H1 (cell line): ENCODE measurements around the gene PAX3. TPM values are rescaled to one million over a fixed set of nuclear protein-coding genes. Genes with fewer than 3 reads are reported as not detected.

Experiments used
- CTCF ChIA-PET: fragments of 300-600 bp; sonication (Branson Sonifier 250); formaldehyde crosslinking; loops from one replicate; lab custom pipeline; 2021; ENCODE audit not compliant: partially characterized antibody; lab: Charles Lee
- POLR2A ChIA-PET: fragments of 300-600 bp; sonication (Branson Sonifier 250); formaldehyde crosslinking; loops from one replicate; lab custom pipeline; 2021; ENCODE audit warnings: inconsistent platforms; ENCODE audit not compliant: partially characterized antibody; lab: Charles Lee
- DNase-seq, 2 experiments: peaks; one replicate each; pipeline versions ENCODE4 v3.0.0 to v3.0.0-alpha.2; 2010 to 2022; ENCODE audit warnings: low spot score in 2 of 2, low read depth in 1 of 2, mixed read lengths in 1 of 2
- FAIRE-seq: peaks from 2 replicates; lab custom pipeline; 2011; peaks lifted over from hg19 to GRCh38; lab: Jason Lieb, UNC
- H2AFZ ChIP-seq: 2 replicates; pipeline ENCODE4 v1.8.1; 2012; ENCODE audit warnings: low read length, inconsistent platforms
- H2AK5ac ChIP-seq: 2 replicates; pipeline ENCODE4 v1.6.1; 2013; ENCODE audit warnings: low read depth, low read length
- H2BK120ac ChIP-seq: replicated peaks from 2 replicates; pipeline ENCODE3; 2013; ENCODE audit warnings: low read depth, low read length, inconsistent platforms
- H2BK12ac ChIP-seq: 2 replicates; pipeline ENCODE4 v1.6.1; 2013; ENCODE audit warnings: low read depth, low read length
- H2BK15ac ChIP-seq: 2 replicates; pipeline ENCODE4 v1.6.1; 2013; ENCODE audit warnings: low read length
- H2BK20ac ChIP-seq: 2 replicates; pipeline ENCODE4 v1.6.1; 2013; ENCODE audit warnings: low read length
- H2BK5ac ChIP-seq: 2 replicates; pipeline ENCODE4 v1.6.1; 2013; ENCODE audit warnings: low read depth, low read length
- H3K14ac ChIP-seq: 2 replicates; pipeline ENCODE4 v1.6.1; 2013; ENCODE audit warnings: inconsistent platforms; ENCODE audit not compliant: insufficient read length
- H3K18ac ChIP-seq: 2 replicates; pipeline ENCODE4 v1.6.1; 2013; ENCODE audit warnings: low read length; ENCODE audit errors: extremely low read depth
- H3K23ac ChIP-seq: 2 replicates; pipeline ENCODE4 v1.6.1; 2013; ENCODE audit warnings: inconsistent platforms; ENCODE audit not compliant: insufficient read length
- H3K23me2 ChIP-seq: 2 replicates; pipeline ENCODE4 v1.6.1; 2013; ENCODE audit warnings: low read depth, low read length
- H3K27ac ChIP-seq: 2 replicates; pipeline ENCODE4 v1.6.1; 2011; ENCODE audit warnings: low read depth, low read length, inconsistent platforms
- H3K27me3 ChIP-seq, 4 experiments: replicated peaks in 1 of 4; 1 replicate in 1 of 4; 2 replicates in 3 of 4; pipeline versions ENCODE4 v1.6.1 to v1.8.1; 2011 to 2013; ENCODE audit warnings: low read length in 3 of 4, mild to moderate bottlenecking in 3 of 4, inconsistent platforms in 2 of 4, mixed read lengths in 2 of 4, moderate library complexity in 1 of 4; ENCODE audit not compliant: control insufficient read depth in 3 of 4, insufficient read depth in 3 of 4; ENCODE audit errors: extremely low read depth in 1 of 4
- H3K36me3 ChIP-seq, 4 experiments: 2 replicates each; pipeline versions ENCODE4 v1.6.1 to v1.8.1; 2011 to 2013; ENCODE audit warnings: mild to moderate bottlenecking in 4 of 4, low read length in 3 of 4, moderate library complexity in 2 of 4, control low read depth in 1 of 4, inconsistent platforms in 1 of 4; ENCODE audit not compliant: insufficient read depth in 4 of 4, control insufficient read depth in 2 of 4
- H3K4ac ChIP-seq: replicated peaks from 2 replicates; pipeline ENCODE3; 2013; ENCODE audit warnings: low read length, low read depth, mixed read lengths, inconsistent platforms; ENCODE audit not compliant: insufficient read length
- H3K4me1 ChIP-seq, 4 experiments: replicated peaks in 1 of 4; 1 replicate in 1 of 4; 2 replicates in 3 of 4; pipeline versions ENCODE4 v1.6.1 to v1.8.1; 2011 to 2013; ENCODE audit warnings: low read length in 3 of 4, inconsistent platforms in 2 of 4, mixed read lengths in 1 of 4; ENCODE audit not compliant: insufficient read depth in 4 of 4, control insufficient read depth in 3 of 4
- H3K4me2 ChIP-seq, 2 experiments: 2 replicates each; pipeline versions ENCODE4 v1.6.1 to v1.8.1; 2011 to 2013; ENCODE audit warnings: low read depth in 2 of 2, low read length in 2 of 2, control low read depth in 1 of 2, inconsistent platforms in 1 of 2, mild to moderate bottlenecking in 1 of 2; ENCODE audit not compliant: insufficient read depth in 1 of 2
- H3K4me3 ChIP-seq, 4 experiments: fragments of 200-600, 300-600 bp in 1 of 4; sonication (generic), shearing (Covaris generic), sonication (Bioruptor Twin) in 1 of 4; 2 replicates each; pipeline versions ENCODE4 v1.5.1 to v1.8.1; 2011 to 2016; ENCODE audit warnings: low read length in 4 of 4, low read depth in 3 of 4, control low read depth in 2 of 4, inconsistent platforms in 2 of 4, mild to moderate bottlenecking in 2 of 4, mixed read lengths in 1 of 4, moderate library complexity in 1 of 4; ENCODE audit not compliant: insufficient read depth in 2 of 4; ENCODE audit errors: extremely low read depth in 1 of 4
- H3K56ac ChIP-seq: replicated peaks from 2 replicates; pipeline ENCODE3; 2013; ENCODE audit warnings: low read depth, mild to moderate bottlenecking, mixed read lengths, low read length, inconsistent platforms; ENCODE audit not compliant: insufficient read length
- H3K79me1 ChIP-seq: 2 replicates; pipeline ENCODE4 v1.6.1; 2013; ENCODE audit warnings: low read depth, low read length, control low read depth
- H3K79me2 ChIP-seq, 2 experiments: 2 replicates each; pipeline versions ENCODE4 v1.6.1 to v1.8.1; 2012 to 2013; ENCODE audit warnings: low read length in 2 of 2, mild to moderate bottlenecking in 2 of 2, inconsistent platforms in 1 of 2; ENCODE audit not compliant: insufficient read depth in 2 of 2, control insufficient read depth in 1 of 2
- H3K9ac ChIP-seq, 4 experiments: replicated peaks in 1 of 4; 1 replicate in 1 of 4; 2 replicates in 3 of 4; pipeline versions ENCODE4 v1.6.1 to v1.8.1; 2011 to 2013; ENCODE audit warnings: low read depth in 3 of 4, low read length in 3 of 4, control low read depth in 2 of 4, mild to moderate bottlenecking in 2 of 4, moderate library complexity in 2 of 4, inconsistent platforms in 1 of 4; ENCODE audit errors: extremely low read depth in 1 of 4
- H3K9me3 ChIP-seq, 2 experiments: 2 replicates each; pipeline versions ENCODE4 v1.6.1 to v1.8.1; 2012 to 2013; ENCODE audit warnings: mild to moderate bottlenecking in 2 of 2, moderate library complexity in 2 of 2, control low read depth in 1 of 2, inconsistent platforms in 1 of 2, low read depth in 1 of 2, low read length in 1 of 2, mixed read lengths in 1 of 2; ENCODE audit not compliant: insufficient read depth in 2 of 2
- H4K20me1 ChIP-seq, 2 experiments: replicated peaks in 1 of 2; 2 replicates each; pipeline versions ENCODE3 to v1.8.1; 2011 to 2013; ENCODE audit warnings: inconsistent platforms in 2 of 2, low read length in 2 of 2, mild to moderate bottlenecking in 1 of 2; ENCODE audit not compliant: insufficient read depth in 2 of 2, control insufficient read depth in 1 of 2
- H4K5ac ChIP-seq: 2 replicates; pipeline ENCODE4 v1.6.1; 2013; ENCODE audit warnings: low read length, low read depth, mixed read lengths, inconsistent platforms; ENCODE audit not compliant: insufficient read length
- H4K8ac ChIP-seq: 2 replicates; pipeline ENCODE4 v1.8.0; 2013; ENCODE audit warnings: mild to moderate bottlenecking, moderate library complexity, low read length, inconsistent platforms; ENCODE audit not compliant: insufficient read depth; ENCODE audit errors: extremely low read depth
- H4K91ac ChIP-seq: replicated peaks from 2 replicates; pipeline ENCODE3; 2013; ENCODE audit warnings: low read length, mixed read lengths, inconsistent platforms; ENCODE audit not compliant: insufficient read length
- BACH1 ChIP-seq: IDR thresholded peaks from 2 replicates; pipeline ENCODE4 v1.6.1; 2012; ENCODE audit warnings: low read length, improper control_type of control experiment
- BRCA1 ChIP-seq: IDR thresholded peaks from 2 replicates; pipeline ENCODE4 v1.6.1; 2012; ENCODE audit warnings: low read depth, low read length, improper control_type of control experiment
- RXRA ChIP-seq: IDR thresholded peaks from 2 replicates; pipeline ENCODE4 v1.6.1; 2011; ENCODE audit warnings: low read depth, mild to moderate bottlenecking, low read length, moderate library complexity; ENCODE audit not compliant: insufficient read depth
- WGBS, 2 experiments: shearing (Covaris generic) in 1 of 2; methylation state at CpG; one replicate each; pipeline versions ENCODE4 v1.1.6 to v1.1.7; 2013 to 2015; ENCODE audit warnings: low lambda C conversion rate in 2 of 2, mixed read lengths in 2 of 2, inconsistent platforms in 1 of 2, low coverage in 1 of 2, missing lambda C conversion rate in 1 of 2; ENCODE audit not compliant: insufficient replicate concordance in 2 of 2, insufficient coverage in 1 of 2, insufficient read length in 1 of 2; ENCODE audit errors: extremely low coverage in 1 of 2, missing lambda C conversion rate in 1 of 2; 5-methylcytosine and 5-hydroxymethylcytosine counted together
- polyA plus RNA-seq, 7 experiments: library from polyadenylated mRNA; depleted of rRNA in 3 of 7; stranded (reverse) in 5 of 7; unstranded in 2 of 7; fragments of >200 nt in 5 of 7; fragments of 200-250 nt in 2 of 7; gene quantifications; 1 replicate in 5 of 7; 2 replicates in 1 of 7; 4 replicates in 1 of 7; pipeline versions ENCODE4 v1.2.1 to v1.2.3, GENCODE V29; 2011 to 2013; ENCODE audit warnings: missing spikeins in 2 of 7, mixed read lengths in 2 of 7
- total RNA-seq: library from RNA; stranded (reverse); fragmentation: NEBNext Ultra II Directional; extraction: Animal tissue kit (Norgen Biotek cat#: 25700); gene quantifications from 2 replicates; pipeline ENCODE4 v1.2.1, GENCODE V29; 2021

PAX3 gene
- total and polyA plus RNA-seq, 2 of the 8 experiments (the other 6 are each of a cell fraction or from before 2014, with no cell fraction given): 0.33 TPM; not detected in 1

GRCh38 chr2:222159221-222159620 is 139.6 kb downstream of the PAX3 start:
- Histone ChIP-seq H3K27ac (no peak overlapping the region), H2BK15ac (no peak overlapping the region)
- FAIRE-seq: no peak

More at GRCh38 chr2:222159221-222159620, 139.6 kb downstream of the PAX3 start:
- no peaks in the 10 kb centered on the region for H3K23me2 ChIP-seq
- H4K20me1 ChIP-seq: no peaks in the 10 kb centered on the region
- H2AFZ ChIP-seq: no peak overlapping the region
- no peaks in the 10 kb centered on the region for H3K9me3 ChIP-seq
- no peaks in the 10 kb centered on the region; a peak in 1 of 8 replicates for H3K36me3 ChIP-seq
- no peak overlapping the region for H2BK12ac ChIP-seq
- no peak overlapping the region for H3K4ac ChIP-seq
- H3K4me1 ChIP-seq: 0 out of 7 replicates have a peak, but pooled peaks cover 0 to 3% (median 0%) of the 10 kb centered on the region in 4 experiments
- ChIA-PET CTCF (no interaction called here), POLR2A (no interaction called here)
- no peak overlapping the region for H2BK20ac ChIP-seq
- H3K23ac ChIP-seq: no peak overlapping the region
- H4K5ac ChIP-seq: no peak overlapping the region
- no peak overlapping the region for H3K18ac ChIP-seq
- no peaks in the 10 kb centered on the region for H3K27me3 ChIP-seq
- H3K9ac ChIP-seq: no peak overlapping the region
- no peak overlapping the region for H4K91ac ChIP-seq
- H3K4me3 ChIP-seq: no peak overlapping the region
- no peak overlapping the region for H3K4me2 ChIP-seq
- H2BK5ac ChIP-seq: no peak overlapping the region
- H2AK5ac ChIP-seq: no peak overlapping the region
- 90% methylated on average over 4 of the region's 4 CpGs; no CpG with 5 or more reads in 1 of the 2 experiments for WGBS, 2 experiments
- H2BK120ac ChIP-seq: no peak overlapping the region
- H3K14ac ChIP-seq: no peak overlapping the region
- TF ChIP-seq BACH1: no peak
- TF ChIP-seq BRCA1: no peak
- TF ChIP-seq RXRA: no peak
- no peaks in the 10 kb centered on the region for H3K79me1 ChIP-seq
- no peak overlapping the region for H4K8ac ChIP-seq
- no peak overlapping the region for H3K56ac ChIP-seq
- H3K79me2 ChIP-seq: no peaks in the 10 kb centered on the region
- DNase-seq: no peak
